Non-pigmented ciliary epithelial cell (primary cell): ENCODE data around the gene TYRP1.

Experiments
- DNase-seq: peaks from one replicate; pipeline ENCODE4 v3.0.0-alpha.2; 2010; ENCODE audit warnings: low read depth

Gene TYRP1

DNA sequence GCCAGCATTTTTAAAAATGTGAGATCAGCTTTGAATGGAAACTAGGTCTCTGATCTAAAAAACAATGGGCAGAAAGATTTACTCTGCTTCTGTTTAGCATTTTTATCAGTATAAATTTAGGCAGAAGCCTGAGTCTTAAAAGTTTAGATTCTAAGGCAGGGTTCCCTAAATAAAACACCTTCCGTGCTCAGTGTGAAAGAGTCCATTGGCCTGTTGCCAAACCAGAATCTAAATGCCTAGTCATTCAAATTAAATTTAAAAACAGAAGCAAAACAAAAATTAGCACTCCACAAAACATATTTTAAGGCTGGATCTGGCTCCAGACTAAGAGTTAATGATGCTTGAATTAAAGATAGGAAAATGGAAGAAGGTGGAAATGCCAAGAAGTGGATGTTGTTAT lies 4.5 kb downstream of the TYRP1 start:
- DNase-seq, result no peak

DNA sequence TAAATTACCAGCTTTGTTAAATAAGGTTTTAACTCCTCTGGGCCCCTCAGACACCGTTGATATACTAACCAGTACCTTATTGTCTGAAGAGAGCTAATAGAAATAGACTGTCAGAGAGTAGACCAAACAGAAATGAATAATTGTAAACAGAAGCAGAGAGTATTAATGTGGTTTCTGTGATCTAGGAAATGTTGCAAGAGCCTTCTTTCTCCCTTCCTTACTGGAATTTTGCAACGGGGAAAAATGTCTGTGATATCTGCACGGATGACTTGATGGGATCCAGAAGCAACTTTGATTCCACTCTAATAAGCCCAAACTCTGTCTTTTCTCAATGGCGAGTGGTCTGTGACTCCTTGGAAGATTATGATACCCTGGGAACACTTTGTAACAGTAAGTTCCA lies 5.1 kb downstream of the TYRP1 start:
- DNase-seq, result no peak

DNA sequence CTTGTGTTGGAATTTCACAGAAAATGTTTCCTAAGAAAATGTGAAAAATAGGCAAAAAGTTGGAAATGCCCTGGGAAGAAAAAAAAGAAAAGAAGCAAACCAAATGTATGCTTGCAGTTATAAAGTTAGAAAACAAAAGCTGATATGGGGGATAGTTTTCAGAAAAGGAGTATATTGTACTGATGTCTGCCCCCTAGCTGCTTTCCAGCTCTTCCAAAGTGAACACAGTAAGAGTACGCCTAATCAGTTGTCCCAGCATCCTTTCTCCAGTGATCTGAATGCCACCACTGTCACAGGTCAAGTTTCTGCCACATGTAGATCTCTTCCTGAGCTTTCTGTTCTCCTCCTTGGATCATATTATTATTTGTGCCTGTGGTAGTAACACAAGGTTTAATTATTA lies 5.8 kb downstream of the TYRP1 start:
- no peak for DNase-seq

DNA sequence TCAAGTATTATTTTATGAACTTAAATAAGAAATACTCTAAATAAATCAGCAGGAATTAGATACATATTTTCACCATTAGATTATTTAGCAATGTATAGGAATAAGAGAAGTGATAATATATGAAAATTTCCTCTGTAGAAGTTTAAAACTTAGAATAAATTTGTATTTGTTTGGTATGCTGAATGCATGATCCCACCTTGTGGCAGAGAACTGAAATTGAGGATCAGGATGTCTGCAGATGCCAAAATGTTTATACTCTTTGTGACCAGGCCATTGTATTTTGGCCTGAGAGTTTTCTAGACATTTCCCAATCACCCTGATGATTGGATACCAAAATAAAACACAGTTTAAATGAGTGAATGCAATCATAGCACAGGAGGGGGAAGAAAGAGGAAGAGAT lies 6.3 kb downstream of the TYRP1 start:
- DNase-seq, result no peak

DNA sequence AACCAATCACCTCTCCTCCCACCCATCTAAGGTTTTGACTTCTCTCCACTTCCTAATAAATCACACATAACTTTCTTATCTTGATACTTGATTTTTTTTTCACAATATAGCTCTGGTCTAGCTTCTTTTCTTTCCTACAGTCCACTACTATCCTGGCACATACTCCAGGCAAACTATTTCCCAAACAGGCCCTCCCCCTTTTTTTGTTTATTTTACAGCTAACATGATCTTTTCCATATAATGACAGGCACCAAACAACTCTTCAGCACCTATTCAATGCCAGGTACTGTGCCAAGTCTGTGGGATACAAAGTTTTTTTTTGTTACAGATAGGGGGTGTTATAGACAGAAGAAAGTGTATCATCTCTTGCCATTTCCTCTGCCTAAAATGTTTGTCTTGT lies 7.9 kb downstream of the TYRP1 start:
- DNase-seq, result no peak

DNA sequence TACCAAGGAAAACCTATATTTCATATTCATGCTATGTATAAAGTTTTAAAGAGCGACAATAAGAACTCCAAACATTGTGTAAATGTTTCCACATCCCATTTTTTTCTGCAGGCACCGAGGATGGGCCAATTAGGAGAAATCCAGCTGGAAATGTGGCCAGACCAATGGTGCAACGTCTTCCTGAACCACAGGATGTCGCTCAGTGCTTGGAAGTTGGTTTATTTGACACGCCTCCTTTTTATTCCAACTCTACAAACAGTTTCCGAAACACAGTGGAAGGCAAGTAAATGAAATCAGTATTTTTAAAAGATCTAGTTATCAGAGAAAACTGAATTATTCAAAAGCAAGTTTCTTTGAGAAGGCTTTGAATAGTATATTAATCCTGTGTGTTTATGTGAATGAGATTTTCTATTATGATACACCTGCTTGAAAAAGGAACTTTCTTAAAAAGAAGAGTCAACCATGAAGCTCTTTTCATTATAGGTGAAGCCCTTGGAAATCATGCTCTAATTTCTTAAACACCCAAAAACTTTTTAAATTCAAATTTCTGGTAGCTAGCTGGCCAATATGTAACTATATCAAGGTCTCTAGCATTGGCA lies 9.1 kb downstream of the TYRP1 start:
- no peak for DNase-seq

DNA sequence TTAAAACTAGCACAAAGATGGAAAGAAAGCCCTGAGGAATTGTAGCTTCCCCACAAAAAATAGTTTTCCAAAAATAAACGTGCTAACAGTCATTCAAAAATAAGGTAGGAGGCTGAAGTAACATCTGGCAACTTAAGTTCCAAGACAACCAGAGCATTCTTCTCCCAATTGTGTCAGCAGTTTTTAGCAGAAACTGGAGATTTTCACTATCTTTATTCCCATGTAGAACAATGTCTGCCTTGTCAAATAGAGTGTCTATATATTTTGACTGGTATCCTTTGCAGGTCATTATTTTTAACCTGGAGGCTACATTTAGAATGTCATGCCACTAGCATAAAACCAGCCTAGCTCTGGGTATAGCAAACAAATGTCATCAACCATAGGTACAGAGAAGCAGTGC lies 10.8 kb downstream of the TYRP1 start:
- no peak for DNase-seq

DNA sequence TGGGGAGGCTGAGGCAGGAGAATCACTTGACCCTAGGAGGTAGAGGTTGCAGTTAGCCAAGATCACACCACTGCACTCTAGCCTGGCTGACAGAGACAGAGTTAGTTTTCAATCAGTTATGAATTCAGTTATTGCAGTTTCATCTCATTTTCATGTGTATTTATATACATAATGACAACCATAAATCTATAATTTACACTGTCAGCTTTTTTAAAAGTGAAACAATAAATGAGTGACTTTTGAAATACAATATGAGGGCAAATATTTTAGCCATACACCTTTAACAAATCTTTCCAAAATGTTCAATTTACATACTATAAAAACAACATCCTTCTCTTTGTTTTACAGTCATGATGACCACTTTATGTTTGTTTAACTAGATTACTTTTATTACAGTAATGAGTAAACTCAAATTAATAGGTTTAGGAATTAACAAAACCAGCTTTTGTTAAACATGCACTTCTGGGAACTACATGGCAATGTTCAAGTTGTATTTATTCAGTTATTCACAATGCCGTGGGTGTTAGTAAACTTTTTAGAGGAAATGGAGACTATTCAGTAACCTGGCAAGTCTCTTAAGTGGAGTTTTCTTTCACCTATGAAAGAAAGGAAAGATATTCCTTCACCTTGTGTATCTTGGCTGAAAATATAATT lies 12.7 kb downstream of the TYRP1 start:
- DNase-seq, result no peak

DNA sequence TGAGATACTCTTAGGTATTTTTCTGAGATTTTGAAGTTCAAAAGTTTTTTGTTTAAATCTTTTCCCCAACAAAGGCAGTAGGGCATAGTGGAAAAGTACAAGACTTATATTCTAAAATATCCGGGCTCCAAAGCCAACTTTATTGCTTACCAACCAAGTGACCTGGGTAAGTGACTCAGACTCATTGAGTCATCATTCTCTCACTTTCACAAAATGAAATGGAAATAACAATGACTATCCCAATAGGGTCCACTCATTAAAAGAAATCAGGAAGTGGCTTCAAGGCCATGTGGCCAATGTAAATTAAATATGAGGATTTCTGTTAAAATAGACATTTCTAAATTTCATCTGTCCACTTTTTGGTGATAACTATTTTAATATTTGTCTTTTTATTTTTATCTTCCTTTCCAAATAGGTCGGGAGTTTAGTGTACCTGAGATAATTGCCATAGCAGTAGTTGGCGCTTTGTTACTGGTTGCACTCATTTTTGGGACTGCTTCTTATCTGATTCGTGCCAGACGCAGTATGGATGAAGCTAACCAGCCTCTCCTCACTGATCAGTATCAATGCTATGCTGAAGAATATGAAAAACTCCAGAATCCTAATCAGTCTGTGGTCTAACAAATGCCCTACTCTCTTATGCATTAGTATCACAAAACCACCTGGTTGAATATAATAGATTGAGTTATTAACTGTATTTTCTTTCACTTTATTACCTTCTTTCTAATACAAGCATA lies 15.5 kb downstream of the TYRP1 start:
- peak; percentile 55 for DNase-seq

DNA sequence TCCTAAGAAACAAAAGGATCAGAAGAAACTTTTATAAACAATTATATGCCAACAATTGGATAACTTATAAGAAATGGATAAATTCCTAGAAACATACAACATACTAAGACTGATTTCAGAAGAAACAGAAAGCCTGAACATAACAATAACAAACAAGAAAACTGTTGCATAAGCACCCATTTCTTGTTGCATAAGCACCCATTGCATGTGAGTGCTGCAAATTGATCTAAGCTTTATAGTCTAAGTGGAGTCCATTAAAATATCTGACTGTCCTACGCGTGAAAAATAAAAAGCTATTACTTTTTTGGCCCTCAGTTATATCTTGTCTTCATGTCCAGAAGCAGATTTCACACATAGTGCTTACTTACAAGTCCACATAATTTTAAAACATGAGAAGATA lies 19.3 kb downstream of the TYRP1 start:
- DNase-seq, result no peak

DNA sequence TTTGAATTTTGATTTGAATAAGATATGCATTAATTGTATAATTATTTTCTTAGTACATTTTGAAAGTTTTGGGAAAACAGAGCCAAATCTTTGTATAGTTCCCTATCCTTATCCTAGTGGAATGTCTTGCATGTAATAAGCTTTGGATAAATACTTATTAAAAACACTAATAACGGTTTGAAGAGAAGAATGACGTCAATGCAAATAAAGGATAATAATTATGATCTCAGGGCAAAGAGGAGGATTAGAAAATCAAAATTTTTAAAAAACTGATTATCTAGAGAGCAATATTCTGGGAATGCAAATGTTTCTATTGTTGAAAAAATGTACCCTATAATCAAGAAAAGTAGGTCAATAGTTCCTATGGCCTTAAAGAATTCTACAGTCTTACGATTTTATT lies 22.1 kb downstream of the TYRP1 start:
- DNase-seq, result no peak

DNA sequence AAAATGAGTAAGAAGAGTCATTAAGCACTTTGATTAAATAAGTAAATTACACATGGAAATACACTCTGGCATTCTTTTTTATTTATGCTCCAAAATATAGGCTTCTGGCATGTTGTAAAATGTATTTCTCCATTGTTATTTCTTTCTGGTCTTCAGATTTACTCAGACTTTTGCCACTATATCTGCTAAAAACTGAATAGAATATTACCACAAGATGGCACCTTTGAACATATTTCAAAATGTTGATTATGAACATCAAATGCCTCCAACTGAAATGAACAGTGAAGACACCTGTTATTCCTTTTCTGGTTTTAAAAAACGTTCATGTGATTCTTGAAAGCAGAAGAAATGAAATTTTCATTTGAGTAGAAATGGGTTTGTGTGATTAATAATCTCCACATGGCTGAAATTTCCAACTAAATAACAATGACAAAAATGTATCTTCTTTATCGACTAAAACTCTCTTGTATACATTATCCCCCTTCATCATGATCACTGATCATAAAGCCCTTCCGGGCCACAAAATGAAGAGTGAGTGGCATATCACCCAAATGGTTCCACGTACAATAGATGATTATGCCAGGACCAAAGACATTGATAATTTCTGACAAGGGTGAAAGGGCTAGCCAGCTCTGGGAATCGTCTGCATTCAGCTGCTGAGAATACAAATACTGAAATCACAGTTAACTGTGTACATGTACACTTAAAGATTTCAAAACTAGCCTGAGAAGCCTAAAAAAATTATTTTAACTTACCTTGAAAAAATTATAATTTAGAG lies 23.8 kb downstream of the TYRP1 start:
- DNase-seq, result no peak

DNA sequence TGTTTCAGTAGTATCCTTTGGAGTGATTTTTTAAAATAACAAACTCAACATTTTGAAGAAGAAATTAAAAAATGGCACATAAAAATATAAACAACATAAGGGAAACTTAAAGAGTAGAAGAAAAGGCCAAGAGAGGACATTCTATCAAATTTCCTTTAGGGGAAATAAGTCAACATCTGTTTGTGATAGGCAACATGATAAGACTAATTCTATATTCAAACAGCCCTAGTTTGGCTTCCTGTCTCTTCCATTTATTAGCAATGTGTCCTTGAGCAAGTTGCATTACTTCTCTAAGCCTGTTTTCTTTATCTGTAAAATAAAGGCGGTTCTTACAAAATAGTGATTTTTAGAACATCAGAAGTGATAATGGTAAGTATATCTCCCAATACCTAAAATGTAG lies 24.7 kb downstream of the TYRP1 start:
- no peak for DNase-seq

DNA sequence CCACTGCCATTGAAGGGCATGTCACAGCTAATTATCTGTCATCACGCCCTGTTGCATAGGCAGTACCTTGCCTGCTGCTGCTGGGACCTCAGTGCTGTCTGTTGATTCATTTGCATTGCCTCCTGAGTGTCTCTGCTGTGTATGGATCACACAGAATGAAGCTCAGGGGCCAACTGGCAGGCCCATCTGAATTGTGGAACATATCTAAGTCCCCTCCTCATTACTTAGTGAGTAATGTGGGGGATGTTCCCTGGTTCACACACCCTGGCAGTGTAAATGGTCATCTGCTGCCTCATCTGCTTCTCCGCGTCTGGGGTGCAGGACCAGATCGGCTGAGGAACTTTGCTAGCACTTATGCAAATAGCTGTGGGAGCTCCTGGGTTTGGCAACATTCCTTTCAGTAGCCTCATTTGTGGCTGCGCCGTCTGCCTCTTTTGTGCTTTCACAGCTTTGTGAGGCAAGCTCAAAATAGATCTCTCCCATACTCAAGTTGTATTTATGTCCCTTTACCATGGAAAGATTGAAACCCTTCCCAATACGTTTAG lies 25.4 kb downstream of the TYRP1 start:
- peak; percentile 56 for DNase-seq

DNA sequence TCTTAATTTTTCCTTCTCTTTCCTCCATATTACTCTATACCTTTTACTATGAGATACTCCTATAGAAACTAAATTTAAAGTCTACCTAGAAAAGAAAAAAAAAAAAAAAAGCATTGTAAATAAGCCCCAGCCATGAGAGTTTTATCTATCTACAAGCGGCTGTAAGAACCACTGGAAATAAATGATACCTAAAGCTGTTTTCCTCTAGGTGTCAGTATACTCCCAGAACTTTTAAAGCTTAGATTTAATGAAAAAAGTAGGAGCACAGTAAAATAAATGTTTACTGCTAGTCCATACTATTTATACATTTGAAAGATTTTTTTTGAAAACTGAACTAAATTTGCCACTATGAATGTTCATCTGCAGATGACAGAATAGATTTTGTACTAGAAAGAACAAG lies 26.2 kb downstream of the TYRP1 start:
- no peak for DNase-seq

DNA sequence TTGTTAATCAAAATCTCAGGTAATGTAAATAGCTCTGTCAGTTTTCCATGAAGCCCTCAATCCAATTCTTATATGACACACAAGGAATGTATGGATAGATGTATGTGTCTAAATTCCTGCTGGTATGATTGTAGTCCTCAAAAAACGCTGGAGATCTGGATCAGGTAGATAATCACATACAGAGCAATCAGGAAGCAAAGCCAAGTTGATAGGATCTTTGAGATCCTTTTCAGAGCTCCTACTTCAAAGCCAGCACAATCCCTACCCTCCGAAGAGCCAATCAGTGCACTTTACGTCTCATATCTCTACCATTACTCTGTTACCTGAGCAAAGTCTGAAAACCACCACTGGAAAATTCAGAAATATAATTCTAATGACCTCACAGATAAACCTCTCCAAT lies 27.4 kb downstream of the TYRP1 start:
- DNase-seq, result no peak

DNA sequence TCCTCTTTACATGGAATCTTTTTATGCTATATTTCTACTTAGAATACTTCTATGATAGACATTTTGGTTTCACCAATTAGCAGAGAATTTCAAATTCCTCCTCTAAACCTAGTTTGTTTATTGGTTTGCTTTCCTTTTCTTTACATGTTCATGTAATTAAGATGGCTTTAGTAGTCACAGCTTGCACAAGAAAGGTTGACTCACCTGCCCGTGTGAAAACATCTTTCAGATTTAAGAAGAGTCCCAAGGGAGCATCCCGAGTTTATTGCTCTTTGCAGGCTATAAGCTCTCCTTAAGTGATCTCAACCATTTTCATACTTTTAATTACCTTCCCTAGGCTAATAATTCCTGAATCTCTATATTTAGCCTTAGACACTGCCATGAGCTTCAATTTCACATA lies 28.9 kb downstream of the TYRP1 start:
- DNase-seq, result no peak

DNA sequence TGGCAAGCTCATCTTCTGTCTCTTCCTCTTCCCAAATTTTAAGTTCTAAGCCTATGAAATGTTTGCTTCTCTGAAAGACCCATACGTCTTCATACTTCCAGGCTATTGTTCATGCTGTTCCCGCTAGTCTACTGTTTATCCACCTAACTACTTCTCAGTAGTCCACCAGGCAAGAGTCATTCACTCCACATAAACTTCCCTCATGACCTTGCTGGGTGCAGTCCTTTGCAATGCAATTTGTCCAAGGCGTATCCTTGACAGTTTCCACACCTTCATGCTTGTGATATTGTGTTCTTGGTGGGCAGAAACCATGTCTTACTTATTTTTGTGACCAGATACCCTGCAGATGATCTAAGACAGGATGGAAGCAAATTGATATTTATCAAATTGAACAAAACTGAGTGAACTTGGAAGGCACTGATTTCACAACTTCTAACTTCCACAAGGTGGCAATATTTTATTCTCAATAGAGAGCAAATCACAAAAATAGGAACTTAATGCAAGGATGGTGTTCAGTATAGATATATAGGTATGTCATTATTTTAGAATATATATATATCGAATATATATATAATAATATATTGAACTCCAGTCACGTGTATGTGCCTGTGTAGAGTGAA lies 30.3 kb downstream of the TYRP1 start:
- DNase-seq, result no peak

DNA sequence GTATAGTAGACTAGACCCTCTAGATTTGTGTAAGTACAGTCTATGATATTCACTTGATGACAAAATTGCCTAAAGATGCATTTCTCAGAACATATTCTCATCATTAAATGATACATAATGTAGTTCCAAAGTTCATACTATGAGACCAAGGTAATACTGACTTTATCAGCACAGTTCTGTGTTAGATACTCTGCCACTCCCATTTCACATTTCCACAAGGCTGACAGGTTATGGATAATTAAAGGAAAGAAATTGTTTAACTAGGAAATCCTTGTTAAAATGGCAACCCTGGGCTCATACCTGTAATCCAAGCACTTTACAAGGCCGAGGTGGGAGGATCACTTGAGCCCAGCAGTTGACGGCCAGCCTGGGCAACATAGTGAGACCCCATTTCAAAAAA lies 33.6 kb downstream of the TYRP1 start:
- DNase-seq, result no peak

DNA sequence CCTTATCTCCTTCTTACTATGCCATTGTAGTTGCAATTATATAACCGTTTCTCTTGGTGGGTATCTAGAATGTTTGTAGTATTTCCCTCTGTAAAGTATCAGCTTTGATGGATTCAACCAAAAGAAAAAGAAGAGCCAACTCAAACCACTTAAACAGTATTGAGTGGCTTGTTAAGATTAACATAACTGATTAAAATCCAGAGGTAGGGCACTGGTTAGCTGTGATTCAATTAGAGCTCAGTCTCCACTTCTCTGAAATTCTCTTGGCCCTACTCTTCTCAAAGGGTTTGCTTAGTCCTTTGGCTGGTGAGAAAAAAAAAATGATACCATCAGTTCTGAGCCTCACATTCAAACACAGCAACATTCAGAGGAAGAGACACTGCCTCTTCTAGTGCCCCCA lies 37.0 kb downstream of the TYRP1 start:
- DNase-seq, result no peak

DNA sequence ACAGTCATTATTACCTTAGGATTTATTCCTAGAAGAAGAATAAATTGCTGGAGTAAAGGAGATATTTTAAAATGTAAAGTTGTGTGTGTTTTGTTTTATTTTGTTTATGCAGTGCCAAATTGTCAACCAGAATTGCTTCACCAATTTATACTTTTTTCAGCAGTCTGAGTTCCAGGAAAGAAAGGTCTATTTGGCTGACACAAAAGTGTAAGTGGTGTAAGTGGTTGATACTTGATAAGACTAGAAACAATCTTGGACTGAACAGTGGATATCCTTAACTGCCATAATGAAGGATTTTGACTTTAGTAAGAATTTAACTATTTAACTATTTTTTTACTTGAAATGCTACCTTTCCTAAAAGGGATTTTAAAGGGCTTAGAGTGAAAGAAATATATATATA lies 37.7 kb downstream of the TYRP1 start:
- DNase-seq, result no peak

DNA sequence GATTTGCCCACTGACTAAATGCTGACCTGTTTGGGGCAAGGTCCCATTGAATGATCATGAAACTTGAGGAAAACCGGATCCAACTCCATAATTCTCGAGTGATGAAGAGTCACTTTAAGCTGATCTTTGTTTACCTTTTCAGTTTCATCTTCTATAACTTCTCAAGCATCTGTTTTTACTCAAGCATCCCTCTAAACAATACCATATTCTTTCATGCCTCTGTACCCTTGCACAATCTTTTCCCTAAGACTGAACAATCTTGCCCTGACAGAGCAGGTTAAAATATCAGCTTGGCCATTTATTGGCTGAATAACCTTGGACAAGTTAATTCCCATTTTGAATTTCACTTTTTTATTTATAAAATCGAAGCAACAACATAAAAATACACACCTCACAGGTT lies 39.8 kb downstream of the TYRP1 start:
- DNase-seq, result no peak
